HG03280 (cell line): ENCODE measurements around the gene HPCAL1.
A peak's percentile ranks its signal among the peaks of the same experiment; 100 is the strongest.
"Not testable (repeated sequence)": the region's sequence is repeated elsewhere in the genome, so short reads cannot be mapped to it uniquely, and the experiment has no call there.

Experiments
- ATAC-seq: cut with Tn5 transposase; IDR thresholded peaks from one replicate; pipeline ENCODE4 v1.9.1; 2021; ENCODE audit warnings: mild to moderate bottlenecking, moderate library complexity; ENCODE audit not compliant: unreplicated experiment

Gene HPCAL1

GRCh38 chr2:10302479-10303180, at the start of gene HPCAL1:
Gene HPCAL1, plus strand, starts transcription at chr2:10302904. Its CDS starts 116,854 bp downstream, at chr2:10419758.
- ATAC-seq, result peak; percentile 77

DNA sequence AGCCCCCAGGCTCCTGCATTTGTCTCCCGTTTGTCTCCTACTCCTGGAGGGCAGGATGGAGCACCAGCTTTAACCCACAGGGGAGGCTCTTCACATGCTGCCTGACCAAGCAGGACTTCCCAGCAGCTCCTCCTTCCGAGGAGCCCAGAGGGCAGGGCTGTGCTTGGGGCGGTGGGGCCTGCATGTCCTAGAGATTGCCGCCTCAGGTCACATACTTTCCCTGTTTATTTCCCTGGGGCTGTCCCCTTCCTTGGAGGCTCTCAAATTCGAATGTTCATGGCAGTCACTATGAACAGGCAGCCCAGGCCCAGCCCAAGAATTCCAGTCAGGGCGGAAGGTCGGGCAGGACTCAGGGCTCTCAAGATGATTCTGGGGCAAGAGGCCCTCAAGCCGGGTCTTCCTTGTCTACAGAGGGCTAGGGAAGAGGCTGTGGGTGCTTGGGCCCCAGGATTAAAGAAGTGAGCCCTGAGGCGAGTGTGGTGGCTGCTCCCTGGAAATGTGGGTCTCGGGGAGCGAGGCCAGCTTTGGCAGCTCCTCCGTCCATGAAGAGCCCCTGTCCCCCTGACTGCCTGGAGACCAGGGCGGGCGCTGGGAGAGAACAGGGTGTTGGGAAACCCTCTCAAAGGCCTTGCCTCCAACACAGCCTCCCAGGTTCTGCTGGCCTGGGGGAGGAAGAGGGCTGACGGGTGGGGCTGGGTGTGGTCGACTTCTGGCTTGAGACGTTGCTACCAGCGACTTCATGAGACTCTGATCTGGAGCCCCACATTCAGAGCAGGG, 48.9 kb upstream of the HPCAL1 start:
- ATAC-seq, result no peak

DNA sequence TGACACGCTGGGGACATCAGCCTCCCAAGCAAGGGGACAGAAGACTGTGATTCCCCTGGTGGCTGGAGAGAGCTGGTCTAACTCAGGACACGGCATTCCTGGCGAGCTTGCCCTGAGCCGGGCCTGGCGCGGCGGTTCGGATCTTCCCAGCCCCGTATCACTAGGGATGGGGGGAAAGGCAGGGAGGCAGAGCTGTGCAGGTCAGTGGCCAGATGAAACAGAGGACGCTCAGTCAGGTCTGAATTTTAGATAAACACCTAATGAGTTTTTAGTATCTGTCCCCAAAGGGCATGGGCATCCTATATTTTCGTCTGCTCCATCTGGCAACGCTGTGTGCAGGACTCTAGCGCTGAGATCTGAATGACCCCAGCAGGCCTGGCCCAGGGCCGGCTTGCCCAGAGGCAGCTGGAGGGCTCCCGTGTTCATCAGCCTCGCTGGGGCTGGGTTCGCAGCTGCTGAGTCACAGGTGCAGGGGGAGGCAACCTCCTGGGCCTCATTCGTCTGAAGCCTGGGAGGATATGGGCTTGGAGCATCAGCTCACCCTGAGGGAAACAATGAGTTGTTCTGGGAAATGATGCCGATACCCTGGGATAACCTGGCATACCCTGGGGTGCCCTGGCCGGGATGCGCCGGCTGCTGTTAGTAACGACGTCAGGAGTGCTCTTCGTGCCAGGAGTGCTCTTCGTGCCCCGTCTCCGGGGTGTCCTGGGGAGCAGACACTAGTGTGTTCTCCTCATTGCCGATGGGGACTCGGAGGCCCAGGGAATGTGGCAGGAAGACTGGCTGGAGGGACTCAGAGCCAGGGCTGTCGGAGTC, 48.1 kb upstream of the HPCAL1 start:
- no peak for ATAC-seq

GRCh38 chr2:10255189-10256030, 47.3 kb upstream of the HPCAL1 start:
- no peak for ATAC-seq

DNA sequence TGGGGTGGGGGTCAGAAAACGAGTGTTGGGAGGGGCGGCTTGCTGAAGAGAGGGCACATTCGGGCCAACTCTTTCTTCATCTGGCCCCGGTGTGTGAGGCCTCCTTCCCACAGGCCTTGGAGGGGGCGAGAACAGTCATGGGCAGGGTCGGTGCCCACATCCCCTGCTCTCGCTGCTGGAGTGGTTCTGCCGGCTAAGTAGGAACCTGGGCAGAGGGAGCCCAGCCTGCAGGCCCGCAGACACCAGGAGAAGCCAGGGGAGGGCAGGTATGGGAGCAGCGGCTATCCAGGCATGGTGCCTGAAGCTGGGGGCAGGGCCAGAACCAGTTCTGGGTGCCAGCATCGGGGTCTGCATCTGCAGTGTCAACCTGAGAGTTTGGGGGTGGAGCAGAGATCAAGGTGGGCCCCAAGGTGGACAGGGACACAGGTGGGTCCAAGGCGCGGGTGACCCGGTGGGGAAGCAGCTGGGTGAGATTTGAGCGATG, 46.6 kb upstream of the HPCAL1 start:
- no peak for ATAC-seq

DNA sequence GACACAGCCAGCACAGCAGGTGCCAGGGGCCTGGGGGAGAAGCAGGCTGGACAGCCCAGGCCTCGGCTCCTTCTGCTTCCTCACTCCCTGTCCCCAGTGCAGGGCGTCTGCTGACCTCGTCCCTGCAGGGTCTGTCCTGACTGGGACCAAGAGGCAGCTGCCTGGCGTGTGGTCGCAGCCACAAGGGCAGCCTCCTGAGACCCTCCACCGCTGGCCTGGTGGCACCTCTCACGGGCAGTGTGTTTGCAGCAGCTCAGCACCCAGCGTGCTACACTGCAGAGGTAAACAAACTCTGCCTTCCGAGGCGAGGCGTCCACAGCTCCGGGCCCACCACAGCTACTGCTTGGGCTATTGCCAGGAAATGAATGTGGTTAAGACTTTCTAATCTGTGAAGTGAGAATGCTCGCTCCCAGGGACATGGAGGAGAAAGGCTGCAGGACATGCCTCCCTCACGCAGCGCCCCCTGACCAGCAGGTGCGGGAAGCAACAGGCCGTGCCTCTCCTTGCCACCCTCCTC, 46.1 kb upstream of the HPCAL1 start:
- no peak for ATAC-seq

- ATAC-seq, result no peak
Measured at GRCh38 chr2:10257036-10257435, 45.7 kb upstream of the HPCAL1 start.

DNA sequence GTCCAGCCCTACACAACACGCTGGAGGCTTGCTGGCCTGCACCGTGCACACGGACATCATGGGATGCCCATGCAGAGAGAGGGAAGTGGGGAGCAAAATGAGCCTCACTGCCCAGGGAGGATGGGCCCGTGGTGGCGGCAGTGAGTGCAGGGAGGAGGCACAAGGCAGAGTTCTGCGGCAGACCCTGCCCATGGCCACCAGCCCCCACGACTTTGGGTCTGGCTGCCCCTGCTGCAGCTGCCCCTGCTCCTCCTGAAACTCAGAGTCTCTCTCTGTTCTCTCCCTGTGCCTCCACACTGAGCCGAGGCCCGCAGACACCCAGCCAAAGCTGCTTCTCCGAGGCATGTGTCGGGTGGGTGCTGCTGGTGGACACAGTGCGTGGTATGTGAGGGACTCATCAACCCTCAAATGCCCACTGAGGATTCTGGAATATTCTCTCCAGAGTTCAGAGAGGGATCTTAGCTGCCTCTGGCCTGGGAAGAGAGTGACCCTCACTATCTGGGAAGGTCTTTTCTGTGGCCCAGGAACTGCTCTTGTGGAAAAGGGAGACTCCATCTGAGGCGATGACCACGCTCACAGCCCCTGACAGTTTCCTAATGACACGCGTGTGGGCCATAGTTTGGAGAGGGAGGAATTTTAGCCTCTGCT, 45.1 kb upstream of the HPCAL1 start:
- ATAC-seq, result no peak

DNA sequence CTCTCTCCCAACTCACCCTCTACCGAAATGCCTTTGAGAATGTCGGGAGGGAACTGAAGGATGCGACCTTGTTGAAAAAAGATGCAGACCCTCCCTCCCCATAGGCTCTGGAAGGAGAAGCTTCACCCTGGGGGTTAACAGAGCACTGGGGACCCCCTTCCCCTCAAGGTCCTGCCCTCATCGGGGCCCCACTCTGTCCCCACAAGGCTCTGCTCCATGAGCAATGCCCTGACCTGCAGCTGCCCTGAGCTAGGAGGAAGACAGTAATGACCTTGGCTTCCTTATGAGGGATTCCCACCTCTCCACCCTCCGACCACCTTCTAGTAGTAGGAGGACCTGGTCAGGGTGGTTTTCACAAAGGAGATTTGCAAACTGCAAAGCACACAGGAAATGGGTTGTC, 44.4 kb upstream of the HPCAL1 start:
- ATAC-seq, result no peak

GRCh38 chr2:10258726-10259125, 44.0 kb upstream of the HPCAL1 start:
- no peak for ATAC-seq

DNA sequence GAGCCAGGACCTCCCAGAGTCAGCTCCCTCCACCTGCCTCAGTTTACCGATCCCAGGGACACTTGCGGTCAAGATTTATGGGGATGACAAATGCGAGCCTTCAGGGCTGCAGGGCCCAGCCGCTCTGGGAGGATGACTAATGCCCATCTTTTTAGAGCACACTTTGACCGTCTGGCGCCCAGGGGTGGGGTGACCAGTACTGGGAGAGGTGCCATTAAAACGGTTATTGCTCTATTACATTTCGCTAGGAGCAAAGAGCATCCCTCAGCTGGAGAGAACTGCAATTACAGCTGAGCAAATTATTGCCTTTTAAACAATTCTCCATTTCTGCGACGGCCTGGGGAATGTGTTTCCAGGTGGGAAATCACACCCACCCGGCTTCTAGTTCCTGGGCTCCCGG, 42.6 kb upstream of the HPCAL1 start:
- no peak for ATAC-seq

DNA sequence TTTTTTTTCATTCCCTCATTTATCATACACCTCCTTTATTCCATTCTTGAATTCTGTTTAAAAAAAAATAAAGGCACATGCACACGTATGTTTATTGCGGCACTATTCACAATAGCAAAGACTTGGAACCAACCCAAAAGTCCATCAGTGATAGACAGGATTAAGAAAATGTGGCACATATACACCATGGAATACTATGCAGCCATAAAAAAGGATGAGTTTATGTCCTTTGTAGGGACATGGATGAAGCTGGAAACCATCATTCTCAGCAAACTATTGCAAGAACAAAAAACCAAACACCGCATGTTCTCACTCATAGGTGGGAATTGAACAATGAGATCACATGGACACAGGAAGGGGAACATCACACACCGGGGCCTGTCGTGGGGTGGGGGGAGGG, 39.2 kb upstream of the HPCAL1 start:
- not testable (repeated sequence) for ATAC-seq

GRCh38 chr2:10264506-10265328, 38.0 kb upstream of the HPCAL1 start:
- no peak for ATAC-seq

DNA sequence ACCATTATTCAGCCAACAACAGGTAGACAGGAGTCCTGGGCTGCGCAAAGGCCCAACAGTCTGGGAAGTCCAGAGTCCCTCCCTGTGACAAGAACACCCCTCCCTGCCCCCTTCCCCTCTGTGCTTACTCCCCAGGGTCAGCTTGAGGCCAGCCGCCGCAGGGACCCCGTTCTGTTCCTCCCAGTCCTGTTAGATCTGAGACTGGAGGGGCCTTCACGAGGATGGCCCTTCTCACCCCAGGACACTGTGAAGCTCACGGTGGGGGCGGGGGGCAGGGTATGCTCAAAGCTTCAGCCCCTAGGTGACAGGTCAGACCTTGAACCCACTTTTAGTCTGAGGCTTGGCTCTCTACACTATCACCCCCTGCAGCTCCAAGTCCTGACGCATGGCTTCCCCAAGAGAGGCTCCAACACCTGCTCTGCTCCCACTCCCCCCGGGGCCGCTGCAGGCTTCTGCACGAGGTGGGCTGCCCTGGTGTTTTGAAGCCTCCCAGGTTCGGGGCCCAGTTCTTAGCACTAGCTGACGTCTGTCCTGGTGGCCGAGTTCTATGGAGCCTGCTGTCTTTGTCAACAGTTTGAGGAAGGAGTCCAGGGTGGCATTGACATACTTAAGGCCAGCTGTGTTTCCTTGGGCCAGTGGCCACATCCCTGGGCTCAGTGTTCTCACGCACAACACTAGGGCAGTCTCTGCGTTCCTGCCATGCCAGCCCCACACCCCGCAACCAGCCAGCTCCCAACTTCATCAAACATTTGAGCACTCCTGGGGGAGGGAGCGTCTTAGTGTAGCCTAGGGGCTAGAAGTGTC, 37.2 kb upstream of the HPCAL1 start:
- ATAC-seq, result no peak

- no peak for ATAC-seq
Measured at GRCh38 chr2:10266133-10266620, 36.5 kb upstream of the HPCAL1 start.

DNA sequence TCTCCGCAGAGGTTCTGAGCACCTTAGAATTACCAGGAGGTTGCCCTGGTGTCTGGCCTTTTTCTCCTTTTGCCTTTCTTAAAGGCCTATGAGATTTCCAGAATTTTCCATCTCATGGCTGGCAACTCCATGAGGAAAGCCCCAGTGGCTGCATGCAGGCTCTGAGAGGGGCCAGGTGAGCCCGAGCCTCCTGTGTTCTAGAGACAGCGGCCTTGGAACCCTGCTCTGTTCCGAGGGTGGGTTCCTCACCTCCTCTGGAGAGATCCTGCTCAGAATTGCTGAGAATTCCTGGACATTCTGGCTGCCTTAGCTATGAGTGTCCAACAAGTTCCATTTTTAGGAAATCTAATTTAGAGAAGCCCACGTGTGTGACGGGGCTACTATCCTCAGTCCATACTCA, 35.7 kb upstream of the HPCAL1 start:
- no peak for ATAC-seq

- ATAC-seq, result no peak
Measured at GRCh38 chr2:10267551-10268465, 34.9 kb upstream of the HPCAL1 start.
